SK-N-SH (cell line): ENCODE measurements around the gene MYO16. TPM values are rescaled to one million over a fixed set of nuclear protein-coding genes. Genes with fewer than 3 reads are reported as not detected.

Source experiments
- CTCF ChIA-PET: fragments of 300-600, 350-600 bp; formaldehyde crosslinking; extraction: SDS; loops from one replicate; lab custom pipeline; 2021; lab: Yijun Ruan, JAX
- POLR2A ChIA-PET: fragments of 350-600 bp; sonication (Branson Sonifier 250); formaldehyde crosslinking; extraction: SDS; loops from one replicate; lab custom pipeline; 2020; ENCODE audit warnings: antibody characterized with exemption, inconsistent platforms; lab: Yijun Ruan, JAX
- DNase-seq: peaks from one replicate; pipeline ENCODE4 v3.0.0; 2012
- H2AFZ ChIP-seq: fragments of 200-600 bp; sonication (generic); 2 replicates; pipeline ENCODE4 v1.8.1; 2016; ENCODE audit warnings: antibody characterized with exemption, mild to moderate bottlenecking, low read depth
- H3F3A ChIP-seq: fragments of 200-600 bp; sonication (generic); replicated peaks from 2 replicates; pipeline ENCODE3; 2016; ENCODE audit warnings: antibody characterized with exemption, mild to moderate bottlenecking; ENCODE audit not compliant: insufficient read depth
- H3K27ac ChIP-seq, 2 experiments: fragments of 200-500 bp in 1 of 2; fragments of 200-600 bp in 1 of 2; sonication (Bioruptor generic) in 1 of 2; sonication (generic), shearing (Covaris generic) in 1 of 2; 2 replicates each; pipeline versions ENCODE4 v1.5.1 to v1.6.1; 2014 to 2016; ENCODE audit warnings: low read depth in 2 of 2, inconsistent platforms in 1 of 2, low read length in 1 of 2, mild to moderate bottlenecking in 1 of 2, mixed read lengths in 1 of 2
- H3K27me3 ChIP-seq: fragments of 200-600 bp; sonication (generic), shearing (Covaris generic); 2 replicates; pipeline ENCODE4 v1.6.1; 2016; ENCODE audit warnings: mixed run types; ENCODE audit not compliant: insufficient read depth
- H3K36me3 ChIP-seq, 2 experiments: fragments of 200-500 bp in 1 of 2; fragments of 200-600 bp in 1 of 2; sonication (Bioruptor generic) in 1 of 2; sonication (generic) in 1 of 2; replicated peaks in 1 of 2; 2 replicates each; pipeline versions ENCODE3 to v1.5.1; 2014 to 2016; ENCODE audit warnings: low read length in 1 of 2, mild to moderate bottlenecking in 1 of 2; ENCODE audit not compliant: insufficient read depth in 2 of 2, control insufficient read depth in 1 of 2
- H3K4me1 ChIP-seq, 2 experiments: fragments of 200-500 bp in 1 of 2; fragments of 200-600 bp in 1 of 2; sonication (Bioruptor generic) in 1 of 2; sonication (generic), shearing (Covaris generic) in 1 of 2; 2 replicates each; pipeline versions ENCODE4 v1.5.1 to v1.6.1; 2014 to 2016; ENCODE audit warnings: low read depth in 1 of 2, low read length in 1 of 2, mixed run types in 1 of 2; ENCODE audit not compliant: insufficient read depth in 2 of 2, control insufficient read depth in 1 of 2
- H3K4me2 ChIP-seq: fragments of 200-600 bp; sonication (generic), shearing (Covaris generic); 2 replicates; pipeline ENCODE4 v1.6.1; 2017; ENCODE audit warnings: mixed run types
- H3K4me3 ChIP-seq, 2 experiments: fragments of 200-500 bp in 1 of 2; fragments of 200-600 bp in 1 of 2; sonication (Bioruptor generic) in 1 of 2; sonication (generic), shearing (Covaris generic) in 1 of 2; 2 replicates each; pipeline versions ENCODE4 v1.5.1 to v1.8.1; 2014 to 2016; ENCODE audit warnings: low read depth in 2 of 2, inconsistent platforms in 1 of 2, low read length in 1 of 2, mild to moderate bottlenecking in 1 of 2, mixed read lengths in 1 of 2, moderate library complexity in 1 of 2
- H3K79me2 ChIP-seq: fragments of 200-600 bp; sonication (generic); 2 replicates; pipeline ENCODE4 v1.8.1; 2017; ENCODE audit warnings: mild to moderate bottlenecking; ENCODE audit not compliant: insufficient read depth
- H3K9ac ChIP-seq: fragments of 200-600 bp; sonication (generic); 2 replicates; pipeline ENCODE4 v1.6.1; 2017; ENCODE audit warnings: mixed run types
- H3K9me2 ChIP-seq: fragments of 200-600 bp; sonication (generic); 2 replicates; pipeline ENCODE4 v1.6.1; 2017; ENCODE audit warnings: mixed run types
- H3K9me3 ChIP-seq: fragments of 200-600 bp; sonication (generic); 2 replicates; pipeline ENCODE4 v1.6.1; 2017; ENCODE audit warnings: mixed run types, mild to moderate bottlenecking, moderate library complexity
- H4K20me1 ChIP-seq: fragments of 200-600 bp; sonication (generic); 2 replicates; pipeline ENCODE4 v1.6.1; 2017; ENCODE audit warnings: mild to moderate bottlenecking, mixed run types; ENCODE audit not compliant: insufficient read depth
- ELF1 ChIP-seq: IDR thresholded peaks from 2 replicates; pipeline ENCODE4 v1.4.0; 2012
- EZH2phosphoT487 ChIP-seq: fragments of 200-600 bp; sonication (generic); IDR thresholded peaks from 2 replicates; pipeline ENCODE4 v1.6.1; 2017; ENCODE audit warnings: low read depth, mixed run types, mild to moderate bottlenecking, antibody characterized with exemption, moderate library complexity, borderline replicate concordance
- FOSL2 ChIP-seq: IDR thresholded peaks from 2 replicates; pipeline ENCODE4 v1.4.0; 2012; ENCODE audit warnings: low read depth, mild to moderate bottlenecking, moderate library complexity, borderline replicate concordance
- FOXJ3 ChIP-seq: sonication (generic); formaldehyde crosslinking; IDR thresholded peaks from 2 replicates; pipeline ENCODE4 v1.5.1; 2020; ENCODE audit warnings: mild to moderate bottlenecking, missing genetic modification reagents
- GATA2 ChIP-seq: sonication (generic); formaldehyde crosslinking; IDR thresholded peaks from 2 replicates; pipeline ENCODE4 v1.5.0; 2020; ENCODE audit warnings: mild to moderate bottlenecking, missing genetic modification reagents
- JUND ChIP-seq: IDR thresholded peaks from 2 replicates; pipeline ENCODE4 v1.4.0; 2012
- MAX ChIP-seq: IDR thresholded peaks from 2 replicates; pipeline ENCODE4 v1.4.0; 2012; ENCODE audit warnings: low read depth
- MEF2A ChIP-seq: IDR thresholded peaks from 2 replicates; pipeline ENCODE4 v1.4.0; 2012; ENCODE audit warnings: low read depth, borderline replicate concordance
- NFIC ChIP-seq: IDR thresholded peaks from 2 replicates; pipeline ENCODE4 v1.4.0; 2012; ENCODE audit warnings: borderline replicate concordance
- NRF1 ChIP-seq: IDR thresholded peaks from 2 replicates; pipeline ENCODE4 v1.6.1; 2012; ENCODE audit warnings: low read depth, mild to moderate bottlenecking, low read length
- POLR2AphosphoS5 ChIP-seq: IDR thresholded peaks from 2 replicates; pipeline ENCODE4 v1.6.1; 2012; ENCODE audit warnings: low read depth, low read length
- RAD21 ChIP-seq: IDR thresholded peaks from 2 replicates; pipeline ENCODE4 v1.6.1; 2012; ENCODE audit warnings: mild to moderate bottlenecking, low read length
- RCOR1 ChIP-seq: fragments of 150-350 bp; IDR thresholded peaks from 2 replicates; pipeline ENCODE4 v1.6.1; 2017; ENCODE audit warnings: antibody characterized with exemption, low read length
- RXRA ChIP-seq: IDR thresholded peaks from 2 replicates; pipeline ENCODE4 v1.4.0; 2012; ENCODE audit warnings: low read depth, mild to moderate bottlenecking, borderline replicate concordance
- SIN3A ChIP-seq: IDR thresholded peaks from 2 replicates; pipeline ENCODE4 v1.6.1; 2012; ENCODE audit warnings: low read depth, mild to moderate bottlenecking, low read length, moderate library complexity, borderline replicate concordance
- TAF1 ChIP-seq: IDR thresholded peaks from 2 replicates; pipeline ENCODE4 v1.6.1; 2012; ENCODE audit warnings: low read depth, mild to moderate bottlenecking, low read length, moderate library complexity, borderline replicate concordance
- TEAD4 ChIP-seq: IDR thresholded peaks from 2 replicates; pipeline ENCODE4 v1.4.0; 2012; ENCODE audit warnings: mild to moderate bottlenecking, borderline replicate concordance; ENCODE audit not compliant: insufficient read depth
- YY1 ChIP-seq: IDR thresholded peaks from 2 replicates; pipeline ENCODE4 v1.4.0; 2012; ENCODE audit warnings: low read depth, mild to moderate bottlenecking
- ZBTB33 ChIP-seq: IDR thresholded peaks from 2 replicates; pipeline ENCODE4 v1.4.0; 2012; ENCODE audit warnings: low read depth, borderline replicate concordance
- WGBS: methylation state at CpG from one replicate; pipeline ENCODE4 v1.1.6; 2017; ENCODE audit warnings: low lambda C conversion rate; 5-methylcytosine and 5-hydroxymethylcytosine counted together
- polyA plus RNA-seq, 3 experiments: library from polyadenylated mRNA; depleted of rRNA; stranded (reverse); fragments of >200 nt; gene quantifications; 2 replicates each; pipeline ENCODE4 v1.2.3, GENCODE V29; 2012

Gene MYO16
- polyA plus RNA-seq, 1 of the 3 experiments (the other 2 are of a cell fraction) = 0.07 TPM

- Histone ChIP-seq H3K9me3 (no peaks in the 10 kb centered on the region), H3K27me3 (no peaks in the 10 kb centered on the region), H3K4me1 (no peaks in the 10 kb centered on the region; a peak in 1 of 4 replicates), H4K20me1 (no peaks in the 10 kb centered on the region), H3K9me2 (no peaks in the 10 kb centered on the region), H3K27ac (no peak overlapping the region), H2AFZ (no peak overlapping the region), H3F3A (no peaks in the 10 kb centered on the region), H3K9ac (no peak overlapping the region), H3K36me3 (no peaks in the 10 kb centered on the region), H3K4me3 (no peak overlapping the region), H3K79me2 (no peaks in the 10 kb centered on the region), H3K4me2 (no peak overlapping the region)
- TF ChIP-seq GATA2 (CRISPR knock-in tag) (no peak), SIN3A (no peak), EZH2phosphoT487 (no peak), RCOR1 (no peak), YY1 (no peak), FOSL2 (no peak), RXRA (no peak), RAD21 (no peak), ZBTB33 (no peak), NFIC (no peak), MAX (no peak), NRF1 (no peak), FOXJ3 (no peak)
- ChIA-PET CTCF (no interaction called here), POLR2A (no interaction called here)
- no peak for DNase-seq
- WGBS = 19% methylated on average over 9 of the region's 9 CpGs
Measured at GRCh38 chr13:108700422-108701170, 71.2 kb downstream of the MYO16 start.

- no peaks in the 10 kb centered on the region for H3K79me2 ChIP-seq
- no peak overlapping the region for H3K4me3 ChIP-seq
- no peaks in the 10 kb centered on the region for H3K9me3 ChIP-seq
- no peak overlapping the region for H3K4me2 ChIP-seq
- no peaks in the 10 kb centered on the region for H3K36me3 ChIP-seq
- CTCF ChIA-PET = no interaction called here
- H3K9me2 ChIP-seq = no peaks in the 10 kb centered on the region
- H4K20me1 ChIP-seq = no peaks in the 10 kb centered on the region
- no peak overlapping the region for H3K9ac ChIP-seq
- no peak for DNase-seq
- no peaks in the 10 kb centered on the region; a peak in 1 of 4 replicates for H3K4me1 ChIP-seq
- no peak overlapping the region for H2AFZ ChIP-seq
- H3F3A ChIP-seq = no peaks in the 10 kb centered on the region
- POLR2A ChIA-PET = no interaction called here
- TF ChIP-seq POLR2AphosphoS5 = no peak
- no peak for TF ChIP-seq TAF1
- TF ChIP-seq SIN3A = no peak
- TF ChIP-seq ELF1 = no peak
- TF ChIP-seq NRF1 = no peak
- TF ChIP-seq MEF2A = no peak
- no peak for TF ChIP-seq TEAD4
- TF ChIP-seq JUND = no peak
- H3K27ac ChIP-seq = no peak overlapping the region
- no peaks in the 10 kb centered on the region for H3K27me3 ChIP-seq
Measured at GRCh38 chr13:108702171-108702570, 72.8 kb downstream of the MYO16 start.
